HG02678 (cell line): Measurements from ENCODE around the gene OR13C2.

Experiments
- ATAC-seq: cut with Tn5 transposase; IDR thresholded peaks from one replicate; pipeline ENCODE4 v1.9.1; 2021; ENCODE audit warnings: mild to moderate bottlenecking, moderate library complexity; ENCODE audit not compliant: unreplicated experiment

OR13C2 gene

DNA sequence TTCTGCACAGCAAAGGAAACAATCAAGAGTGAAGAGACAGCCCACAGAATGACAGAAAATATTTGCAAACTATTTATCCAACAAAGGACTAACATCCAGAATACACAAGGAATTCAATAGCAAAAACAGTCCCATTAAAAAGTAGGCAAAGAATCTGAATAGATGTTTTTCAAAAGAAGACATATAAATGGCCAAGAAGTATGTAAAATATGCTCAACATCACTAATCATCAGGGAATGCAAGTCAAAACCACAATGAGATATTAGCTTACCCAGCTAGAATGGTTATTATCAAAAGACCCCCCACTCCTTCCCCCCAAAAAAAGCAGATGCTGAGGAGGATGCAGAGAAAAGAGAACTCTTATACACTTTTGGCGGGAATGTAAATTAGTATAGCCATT is 49.9 kb downstream of the OR13C2 start:
- ATAC-seq = no peak
